Colonic mucosa (tissue), 4 donors: Measurements from ENCODE around the gene DCAF5. TPM values are rescaled to one million over a fixed set of nuclear protein-coding genes. Genes with fewer than 3 reads are reported as not detected.
"Not testable (repeated sequence)": the region's sequence is repeated elsewhere in the genome, so short reads cannot be mapped to it uniquely, and the experiment has no call there.

ENCODE experiments used
- DNase-seq: peaks from one replicate; pipeline ENCODE4 v3.0.0-alpha.2; 2020
- H3K27ac ChIP-seq: fragments of 200-600 bp; one replicate; pipeline ENCODE4 v1.8.0; 2021
- H3K27me3 ChIP-seq: fragments of 200-600 bp; one replicate; pipeline ENCODE4 v1.8.0; 2021
- H3K36me3 ChIP-seq: fragments of 200-600 bp; one replicate; pipeline ENCODE4 v1.8.0; 2021
- H3K4me1 ChIP-seq: fragments of 200-600 bp; one replicate; pipeline ENCODE4 v1.8.0; 2021; ENCODE audit warnings: mild to moderate bottlenecking
- H3K4me3 ChIP-seq: fragments of 200-600 bp; one replicate; pipeline ENCODE4 v1.8.0; 2021
- H3K9ac ChIP-seq, 2 donors: one replicate each; pipeline ENCODE4 v1.7.0; 2013; ENCODE audit warnings: control low read depth in 2 of 2, low read depth in 2 of 2, low read length in 2 of 2
- H3K9me3 ChIP-seq: fragments of 200-600 bp; one replicate; pipeline ENCODE4 v1.8.0; 2021
- CTCF ChIP-seq: fragments of 200-600 bp; IDR thresholded peaks from one replicate; pipeline ENCODE4 v1.8.0; 2022; ENCODE audit warnings: antibody characterized with exemption, mild to moderate bottlenecking
- intact Hi-C: fragments of 100-400 bp; cut with DNase I; formaldehyde crosslinking; loops from one replicate; pipeline ENCODE4 v1.14.1; 2022
- total RNA-seq, 2 donors: library from RNA; stranded (reverse); fragmentation: NEBNext Ultra II Directional in 1 of 2; extraction: Animal tissue kit (Norgen Biotek cat#: 25700) in 1 of 2; gene quantifications; one replicate each; pipeline ENCODE4 v1.2.1, GENCODE V29; 2021
- donor health status: healthy.
- donor health status: DM: no; HTN: no; CAD: no.
- donor health status: DM: no; HTN: no; CAD: no.

The DCAF5 gene
- total RNA-seq, 2 donors from 2014 or later, result 29.9 to 41.6 TPM

GRCh38 chr14:69036757-69037506 is 116.0 kb downstream of the DCAF5 start:
- H3K4me1 ChIP-seq, result no peaks in the 10 kb centered on the region
- H3K27ac ChIP-seq, result no peak overlapping the region
- H3K9me3 ChIP-seq, result no peaks in the 10 kb centered on the region
- intact Hi-C loops, result no loop called here
- DNase-seq, result no peak
- no peak for TF ChIP-seq CTCF
- H3K9ac ChIP-seq, result no peak overlapping the region
- H3K4me3 ChIP-seq, result no peak overlapping the region
- no peaks in the 10 kb centered on the region for H3K36me3 ChIP-seq
- H3K27me3 ChIP-seq, result no peaks in the 10 kb centered on the region

GRCh38 chr14:69034612-69035262 is 118.2 kb downstream of the DCAF5 start:
- intact Hi-C loops, result no loop called here
- H3K9me3 ChIP-seq, result no peaks in the 10 kb centered on the region
- H3K4me1 ChIP-seq, result no peaks in the 10 kb centered on the region
- H3K27ac ChIP-seq, result no peak overlapping the region
- H3K36me3 ChIP-seq, result no peaks in the 10 kb centered on the region
- no peak for DNase-seq
- no peak for TF ChIP-seq CTCF
- H3K27me3 ChIP-seq, result no peaks in the 10 kb centered on the region
- H3K9ac ChIP-seq, result no peak overlapping the region
- H3K4me3 ChIP-seq, result no peak overlapping the region

- H3K4me1 ChIP-seq, result no peaks in the 10 kb centered on the region
- H3K9ac ChIP-seq, result no peak overlapping the region
- no peak overlapping the region for H3K27ac ChIP-seq
- intact Hi-C loops, result no loop called here
- no peak for DNase-seq
- no peaks in the 10 kb centered on the region for H3K27me3 ChIP-seq
- no peak overlapping the region for H3K4me3 ChIP-seq
- H3K9me3 ChIP-seq, result no peaks in the 10 kb centered on the region
- TF ChIP-seq CTCF, result no peak
- H3K36me3 ChIP-seq, result no peaks in the 10 kb centered on the region
These were observed 125.5 kb downstream of the DCAF5 start for GRCh38 chr14:69027242-69027913.

GRCh38 chr14:69023035-69023434 is 129.9 kb downstream of the DCAF5 start:
- no peak for DNase-seq
- Histone ChIP-seq H3K9me3 (no peaks in the 10 kb centered on the region), H3K36me3 (no peaks in the 10 kb centered on the region)

GRCh38 chr14:69022093-69022492 is 130.8 kb downstream of the DCAF5 start:
- H3K9me3 ChIP-seq, H3K4me1 ChIP-seq, DNase-seq, H3K9ac ChIP-seq, H3K4me3 ChIP-seq, H3K36me3 ChIP-seq, H3K27ac ChIP-seq, H3K27me3 ChIP-seq, intact Hi-C loops: not testable (repeated sequence)

More at GRCh38 chr14:69023035-69023434, 129.9 kb downstream of the DCAF5 start:
- no peak overlapping the region for H3K27ac ChIP-seq
- H3K4me1 ChIP-seq, result no peaks in the 10 kb centered on the region
- H3K27me3 ChIP-seq, result no peaks in the 10 kb centered on the region
- H3K9ac ChIP-seq, result no peak overlapping the region
- intact Hi-C loops, result no loop called here
- TF ChIP-seq CTCF, result no peak
- H3K4me3 ChIP-seq, result no peak overlapping the region
